ENCODE data around the gene NFYB.
"Not testable (repeated sequence)": the region's sequence is repeated elsewhere in the genome, so short reads cannot be mapped to it uniquely, and the experiment has no call there.

The NFYB gene

DNA sequence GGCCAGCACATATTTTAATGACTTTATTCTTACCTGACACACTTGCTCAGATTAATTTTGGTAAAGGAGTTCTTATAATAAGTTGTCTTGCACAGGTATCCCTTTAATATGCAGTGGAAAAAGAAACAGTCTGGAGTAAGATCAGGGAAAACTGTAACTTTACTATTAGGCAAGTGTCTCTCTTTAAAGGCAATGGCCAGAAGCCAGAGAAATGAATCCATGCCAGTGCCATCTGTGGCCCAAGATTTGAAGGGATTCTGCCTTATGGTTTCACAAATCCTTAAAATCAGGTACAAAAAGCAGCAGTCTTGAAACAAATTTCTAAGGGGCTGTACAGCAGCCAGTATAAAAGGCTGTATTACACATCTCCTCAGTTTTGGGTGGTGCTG, 22.4 kb downstream of the NFYB start:
- TF ChIP-seq CTCF (conservative IDR thresholded peaks at IDR 0.05; ENCODE audit: low read depth, low read length) = no peak
- no peak for DNase-seq (ENCODE audit: low read depth)

GRCh38 chr12:104114834-104115586, 23.0 kb downstream of the NFYB start:
- H3K4me3 ChIP-seq (ENCODE audit: low read length); DNase-seq (ENCODE audit: low read depth): not testable (repeated sequence)

More for the DNA sequence above, 22.4 kb downstream of the NFYB start:
- no peak overlapping the region for H3K4me3 ChIP-seq (ENCODE audit: low read length)

DNA sequence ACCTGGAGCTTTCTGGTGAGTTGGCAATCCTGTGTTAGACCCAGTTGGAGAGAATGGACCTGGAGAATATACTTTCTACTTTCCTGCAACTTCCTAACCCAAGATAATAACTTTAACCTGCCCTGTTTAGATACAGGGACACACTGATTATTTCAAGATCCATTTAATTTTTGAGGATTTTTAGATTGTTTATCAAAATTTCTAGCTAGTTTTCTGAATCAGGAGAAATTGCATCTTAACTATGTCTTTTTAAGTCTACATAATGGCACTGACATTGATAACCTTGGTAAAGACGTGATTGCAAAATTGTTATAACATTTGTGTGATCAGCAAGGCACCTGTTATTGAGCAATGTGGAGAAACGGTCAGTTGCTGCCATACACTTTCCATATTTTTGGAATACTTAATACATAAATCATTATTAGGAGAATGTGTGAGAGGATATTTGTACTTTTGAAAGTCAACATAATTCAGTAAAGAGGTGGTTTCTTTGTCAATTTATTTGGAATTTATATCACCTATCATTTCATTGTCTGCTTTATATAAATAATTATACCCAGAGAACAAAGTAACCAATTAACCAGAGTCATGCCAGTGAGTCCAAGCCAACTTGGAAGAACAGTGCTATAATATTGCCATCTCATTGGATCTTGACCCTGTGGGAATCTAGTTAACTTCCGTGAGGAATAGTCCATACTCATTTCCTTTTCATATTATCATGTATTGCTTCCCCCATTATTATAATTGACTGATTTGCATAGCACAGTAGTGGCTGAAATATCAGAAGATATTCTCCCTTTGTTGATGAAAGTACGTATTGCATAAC, 28.4 kb downstream of the NFYB start:
- DNase-seq (ENCODE audit: low read depth) = no peak
- no peak for TF ChIP-seq CTCF (conservative IDR thresholded peaks at IDR 0.05; ENCODE audit: low read depth, low read length)
- H3K4me3 ChIP-seq (ENCODE audit: low read length) = no peak overlapping the region

DNA sequence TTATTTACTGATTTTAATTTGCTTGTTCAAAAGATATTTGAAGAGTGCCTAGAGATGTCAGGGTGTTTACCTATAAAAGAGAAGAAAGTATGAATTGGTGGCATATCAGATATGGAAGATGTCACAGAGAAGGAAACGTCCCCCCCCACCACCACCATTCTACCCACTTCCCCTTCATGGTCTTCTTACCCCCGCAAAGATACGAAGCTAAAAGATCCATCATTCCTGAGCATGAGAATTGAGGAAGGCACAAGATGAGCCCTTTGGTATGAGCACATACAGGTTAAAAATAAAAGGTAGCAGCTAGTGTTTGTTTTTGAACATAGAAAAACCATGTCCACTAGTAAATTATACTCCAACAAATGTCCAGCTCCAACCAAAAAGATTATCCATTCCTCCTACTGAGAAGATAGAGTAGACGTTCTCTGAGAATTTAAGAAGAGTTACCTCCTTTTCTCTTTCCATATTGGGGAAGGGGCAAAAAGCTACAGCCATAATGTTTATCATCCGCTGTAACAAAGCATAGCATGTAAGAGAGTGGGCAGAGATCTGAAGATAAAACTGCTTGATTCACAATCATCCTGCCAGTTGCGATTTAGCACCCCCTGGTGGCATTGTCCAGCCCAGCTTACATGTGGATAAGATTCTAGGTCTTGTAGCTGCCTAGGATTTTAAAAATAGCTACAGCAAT, 29.1 kb downstream of the NFYB start:
- H3K4me3 ChIP-seq (ENCODE audit: low read length) = no peak overlapping the region
- TF ChIP-seq CTCF (conservative IDR thresholded peaks at IDR 0.05; ENCODE audit: low read depth, low read length) = peak; percentile 96
- DNase-seq (ENCODE audit: low read depth) = peak; percentile 45

GRCh38 chr12:104106965-104107364, 31.0 kb downstream of the NFYB start:
- TF ChIP-seq CTCF (conservative IDR thresholded peaks at IDR 0.05; ENCODE audit: low read depth, low read length) = no peak
- DNase-seq (ENCODE audit: low read depth) = no peak

DNA sequence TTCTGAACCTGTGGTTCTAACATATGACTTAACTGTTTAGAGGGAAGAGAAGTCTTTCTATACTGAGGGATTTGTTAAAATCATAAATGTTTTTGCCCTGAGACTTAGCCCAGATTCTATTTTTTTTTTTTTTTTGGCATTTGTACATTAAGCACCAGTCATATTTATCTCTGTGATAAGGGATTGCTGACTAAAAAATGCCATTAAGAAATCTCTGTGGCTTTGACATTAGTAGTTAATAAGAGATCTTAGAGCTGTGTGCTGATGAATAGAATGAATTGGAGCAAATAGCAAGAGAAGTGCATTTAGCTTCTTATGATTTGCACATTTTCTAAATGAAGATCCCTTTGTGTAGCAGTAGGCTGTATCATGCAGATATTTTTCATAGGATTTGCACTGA, 32.5 kb downstream of the NFYB start:
- no peak for DNase-seq (ENCODE audit: low read depth)
- H3K4me3 ChIP-seq (ENCODE audit: low read length) = no peak overlapping the region
- no peak for TF ChIP-seq CTCF (conservative IDR thresholded peaks at IDR 0.05; ENCODE audit: low read depth, low read length)

More at GRCh38 chr12:104106965-104107364, 31.0 kb downstream of the NFYB start:
- no peak overlapping the region for H3K4me3 ChIP-seq (ENCODE audit: low read length)

- H3K4me3 ChIP-seq (ENCODE audit: low read length) = no peak overlapping the region
- TF ChIP-seq CTCF (conservative IDR thresholded peaks at IDR 0.05; ENCODE audit: low read depth, low read length) = no peak
- no peak for DNase-seq (ENCODE audit: low read depth)
These were observed 40.1 kb downstream of the NFYB start for GRCh38 chr12:104097954-104098353.
